IMR-90 (cell line): ENCODE data around the gene IRX1. TPM values are rescaled to one million over a fixed set of nuclear protein-coding genes. Genes with fewer than 3 reads are reported as not detected.

ENCODE experiments used
- ATAC-seq: fragments of 200-7000 bp; cut with Tn5 transposase; 2 replicates; pipeline ENCODE4 v1.9.1; 2020; ENCODE audit warnings: low read depth, mild to moderate bottlenecking, moderate library complexity
- BruUV-seq: library from RNA; stranded (reverse); fragments of 400-500 nt; replicated peaks from 2 replicates; lab custom pipeline; 2021; lab: Mats Ljungman, UMichigan
- CTCF ChIA-PET: fragments of 300-600 bp; formaldehyde crosslinking; extraction: SDS; loops from one replicate; lab custom pipeline; 2021; ENCODE audit warnings: antibody characterized with exemption; lab: Yijun Ruan, JAX
- POLR2A ChIA-PET: fragments of 300-600 bp; sonication (Branson Sonifier 250); formaldehyde crosslinking; loops from one replicate; lab custom pipeline; 2022; ENCODE audit warnings: antibody characterized with exemption; ENCODE audit not compliant: unreplicated experiment; lab: Charles Lee
- DNase-seq: peaks from one replicate; pipeline ENCODE4 v3.0.0; 2013
- H2AFZ ChIP-seq: replicated peaks from 2 replicates; pipeline ENCODE3; 2013; ENCODE audit warnings: low read length, mild to moderate bottlenecking; ENCODE audit not compliant: poor library complexity
- H2AK5ac ChIP-seq: 2 replicates; pipeline ENCODE4 v1.6.1; 2013; ENCODE audit warnings: low read depth, low read length, inconsistent platforms
- H2AK9ac ChIP-seq: replicated peaks from 2 replicates; pipeline ENCODE3; 2013; ENCODE audit warnings: mild to moderate bottlenecking, low read depth, low read length, moderate library complexity; ENCODE audit not compliant: poor library complexity
- H2BK120ac ChIP-seq: 2 replicates; pipeline ENCODE4 v1.6.1; 2013; ENCODE audit warnings: low read depth, low read length, inconsistent platforms
- H2BK15ac ChIP-seq: 3 replicates; pipeline ENCODE4 v1.6.1; 2013; ENCODE audit warnings: low read depth, low read length, inconsistent platforms
- H2BK20ac ChIP-seq: 2 replicates; pipeline ENCODE4 v1.6.1; 2013; ENCODE audit warnings: low read depth, mild to moderate bottlenecking, inconsistent platforms, low read length, moderate library complexity
- H2BK5ac ChIP-seq: 2 replicates; pipeline ENCODE4 v1.6.1; 2013; ENCODE audit warnings: mild to moderate bottlenecking, low read depth, low read length, inconsistent platforms; ENCODE audit not compliant: poor library complexity, severe bottlenecking
- H3K14ac ChIP-seq: replicated peaks from 2 replicates; pipeline ENCODE4 v1.6.1; 2013; ENCODE audit warnings: low read depth, low read length, inconsistent platforms
- H3K18ac ChIP-seq: 2 replicates; pipeline ENCODE4 v1.6.1; 2013; ENCODE audit warnings: low read depth, low read length, control low read depth
- H3K23ac ChIP-seq: 2 replicates; pipeline ENCODE4 v1.6.1; 2013; ENCODE audit warnings: low read depth, low read length, inconsistent platforms
- H3K27ac ChIP-seq: 2 replicates; pipeline ENCODE4 v1.5.1; 2013; ENCODE audit warnings: mild to moderate bottlenecking, control low read depth, low read length; ENCODE audit not compliant: insufficient read depth
- H3K27me3 ChIP-seq: 2 replicates; pipeline ENCODE4 v1.6.1; 2013; ENCODE audit warnings: low read length; ENCODE audit not compliant: control insufficient read depth, insufficient read depth
- H3K36me3 ChIP-seq: 2 replicates; pipeline ENCODE4 v1.6.1; 2013; ENCODE audit warnings: low read length, mixed read lengths; ENCODE audit not compliant: control insufficient read depth, insufficient read depth
- H3K4ac ChIP-seq: 2 replicates; pipeline ENCODE4 v1.6.1; 2013; ENCODE audit warnings: low read depth, low read length, inconsistent platforms
- H3K4me1 ChIP-seq: 2 replicates; pipeline ENCODE4 v1.6.1; 2013; ENCODE audit warnings: low read length, mixed read lengths; ENCODE audit not compliant: control insufficient read depth, insufficient read depth
- H3K4me2 ChIP-seq: 2 replicates; pipeline ENCODE4 v1.6.1; 2013; ENCODE audit warnings: low read depth, mild to moderate bottlenecking, control low read depth, low read length, moderate library complexity
- H3K4me3 ChIP-seq: 2 replicates; pipeline ENCODE4 v1.5.1; 2013; ENCODE audit warnings: low read depth, mild to moderate bottlenecking, control low read depth, low read length, moderate library complexity; ENCODE audit not compliant: insufficient read depth
- H3K56ac ChIP-seq: 2 replicates; pipeline ENCODE4 v1.6.1; 2013; ENCODE audit warnings: low read length, inconsistent platforms; ENCODE audit not compliant: insufficient read depth; ENCODE audit errors: extremely low read depth
- H3K79me1 ChIP-seq, 2 experiments: 2 replicates each; pipeline ENCODE4 v1.6.1; 2013; ENCODE audit warnings: low read length in 2 of 2, inconsistent platforms in 1 of 2, low read depth in 1 of 2
- H3K9ac ChIP-seq: 2 replicates; pipeline ENCODE4 v1.6.1; 2013; ENCODE audit warnings: low read depth, low read length, control low read depth
- H3K9me1 ChIP-seq: 2 replicates; pipeline ENCODE4 v1.6.1; 2013; ENCODE audit warnings: low read length, inconsistent platforms; ENCODE audit not compliant: insufficient read depth
- H3K9me3 ChIP-seq: 2 replicates; pipeline ENCODE4 v1.6.1; 2013; ENCODE audit warnings: low read length; ENCODE audit not compliant: control insufficient read depth, insufficient read depth
- H4K20me1 ChIP-seq: 2 replicates; pipeline ENCODE4 v1.6.1; 2013; ENCODE audit warnings: low read length, inconsistent platforms; ENCODE audit not compliant: insufficient read depth
- H4K5ac ChIP-seq: 2 replicates; pipeline ENCODE4 v1.6.1; 2013; ENCODE audit warnings: mild to moderate bottlenecking, low read depth, low read length, control low read depth
- H4K8ac ChIP-seq, 2 experiments: 2 replicates each; pipeline ENCODE4 v1.6.1; 2013; ENCODE audit warnings: low read depth in 2 of 2, low read length in 2 of 2, control low read depth in 1 of 2, inconsistent platforms in 1 of 2
- H4K91ac ChIP-seq: 2 replicates; pipeline ENCODE4 v1.6.1; 2013; ENCODE audit warnings: low read depth, low read length, inconsistent platforms; ENCODE audit not compliant: insufficient read depth
- BHLHE40 ChIP-seq: fragments of 150-350 bp; IDR thresholded peaks from 2 replicates; pipeline ENCODE4 v1.6.1; 2016; ENCODE audit warnings: mild to moderate bottlenecking, low read depth, low read length
- CEBPB ChIP-seq: IDR thresholded peaks from 2 replicates; pipeline ENCODE4 v1.6.1; 2012; ENCODE audit warnings: low read depth, low read length, improper control_type of control experiment
- ELK1 ChIP-seq: fragments of 150-350 bp; IDR thresholded peaks from 2 replicates; pipeline ENCODE4 v1.6.1; 2016; ENCODE audit warnings: low read depth, mild to moderate bottlenecking, low read length, moderate library complexity, borderline replicate concordance
- FOS ChIP-seq: fragments of 150-350 bp; IDR thresholded peaks from 2 replicates; pipeline ENCODE4 v1.6.1; 2016; ENCODE audit warnings: low read depth, low read length
- MAFK ChIP-seq: IDR thresholded peaks from 2 replicates; pipeline ENCODE4 v1.6.1; 2012; ENCODE audit warnings: low read depth, low read length, improper control_type of control experiment
- MAZ ChIP-seq: IDR thresholded peaks from 2 replicates; pipeline ENCODE4 v1.6.1; 2012; ENCODE audit warnings: low read depth, mild to moderate bottlenecking, low read length, improper control_type of control experiment, moderate library complexity, borderline replicate concordance
- MXI1 ChIP-seq: IDR thresholded peaks from 2 replicates; pipeline ENCODE4 v1.6.1; 2012; ENCODE audit warnings: low read depth, mild to moderate bottlenecking, low read length, moderate library complexity, borderline replicate concordance
- RAD21 ChIP-seq: IDR thresholded peaks from 2 replicates; pipeline ENCODE4 v1.6.1; 2012; ENCODE audit warnings: low read length, improper control_type of control experiment
- RCOR1 ChIP-seq: IDR thresholded peaks from 2 replicates; pipeline ENCODE4 v1.6.1; 2012; ENCODE audit warnings: mild to moderate bottlenecking, low read length, improper control_type of control experiment; ENCODE audit not compliant: insufficient replicate concordance
- SMC3 ChIP-seq: fragments of 150-350 bp; IDR thresholded peaks from 2 replicates; pipeline ENCODE4 v1.6.1; 2016; ENCODE audit warnings: low read depth, mild to moderate bottlenecking, antibody characterized with exemption, low read length, moderate library complexity
- USF2 ChIP-seq: fragments of 150-350 bp; IDR thresholded peaks from 2 replicates; pipeline ENCODE4 v1.6.1; 2017; ENCODE audit warnings: mild to moderate bottlenecking, antibody characterized with exemption, low read length, low read depth
- WGBS, 2 experiments: methylation state at CpG; one replicate each; pipeline versions ENCODE4 v1.1.5 to v1.1.7; 2013; ENCODE audit warnings: missing lambda C conversion rate in 2 of 2; ENCODE audit not compliant: insufficient read length in 1 of 2; ENCODE audit errors: extremely low coverage in 2 of 2; 5-methylcytosine and 5-hydroxymethylcytosine counted together
- dilution Hi-C: fragments of 300-500 bp; cut with HindIII; formaldehyde crosslinking; loops from one replicate; pipeline ENCODE4 v1.14.3; 2018; ENCODE audit warnings: low sequenced_read_pairs; ENCODE audit not compliant: unreplicated experiment
- in situ Hi-C: fragments of 300-500 bp; cut with MboI; formaldehyde crosslinking; loops from 3 replicates; pipeline ENCODE4 v1.14.3; 2019; ENCODE audit warnings: low sequenced_read_pairs, inconsistent platforms, mixed read lengths
- intact Hi-C: fragments of 100-400 bp; cut with micrococcal nuclease; formaldehyde crosslinking; loops from 2 replicates; pipeline ENCODE4 v1.10.0; 2022
- polyA plus RNA-seq, 3 experiments: library from polyadenylated mRNA; depleted of rRNA; stranded (reverse); fragments of >200 nt; gene quantifications; 2 replicates each; pipeline ENCODE4 v1.2.3, GENCODE V29; 2012; ENCODE audit warnings: low replicate concordance in 1 of 3
- total RNA-seq: library from RNA; depleted of rRNA; stranded (reverse); fragments of >200 nt; gene quantifications from 2 replicates; pipeline ENCODE4 v1.2.3, GENCODE V29; 2012
- TF ChIP-seq, protein P1 (sequence below): conservative IDR thresholded peaks from 2 replicates; pipeline ENCODE4 v1.5.1; 2012; ENCODE audit warnings: mild to moderate bottlenecking, low read depth, low read length, improper control_type of control experiment

The IRX1 gene
- total and polyA plus RNA-seq, 2 of the 4 experiments (the other 2 are of a cell fraction), result not detected

GRCh38 chr5:3590967-3591900 is 4.4 kb upstream of the IRX1 start (continued):
- TF ChIP-seq MAFK, result no peak

GRCh38 chr5:3592298-3592697 is 3.3 kb upstream of the IRX1 start:
- dilution Hi-C loops (no loop called here), in situ Hi-C loops (no loop called here), intact Hi-C loops (no loop called here)
- Histone ChIP-seq H2AK5ac (no peak overlapping the region), H2BK5ac (no peak overlapping the region), H3K4me1 (no peaks in the 10 kb centered on the region), H4K5ac (no peak overlapping the region), H2BK20ac (no peak overlapping the region), H3K4me2 (no peak overlapping the region), H3K56ac (no peak overlapping the region), H3K4me3 (no peak overlapping the region), H3K4ac (no peak overlapping the region), H3K14ac (no peak overlapping the region), H3K9ac (no peak overlapping the region), H2BK120ac (no peak overlapping the region), H4K91ac (no peak overlapping the region), H4K8ac (no peak overlapping the region), H2AFZ (no peak overlapping the region), H3K9me1 (no peaks in the 10 kb centered on the region), H2BK15ac (no peak overlapping the region), H3K27me3 (peaks cover 50% of the 10 kb centered on the region), H3K36me3 (no peaks in the 10 kb centered on the region), H2AK9ac (no peak overlapping the region), H3K9me3 (no peaks in the 10 kb centered on the region), H3K79me1 (no peaks in the 10 kb centered on the region), H4K20me1 (no peaks in the 10 kb centered on the region), H3K23ac (no peak overlapping the region), H3K18ac (no peak overlapping the region), H3K27ac (no peak overlapping the region)
- no peak for DNase-seq
- ChIA-PET CTCF (no interaction called here), POLR2A (no interaction called here)
- ATAC-seq, result no peak
- 0% methylated on average over 5 of the region's 22 CpGs; no CpG with 5 or more reads in 1 of the 2 experiments for WGBS, 2 experiments
- no TSS peak for BruUV-seq
- TF ChIP-seq FOS (no peak), MXI1 (no peak), BHLHE40 (no peak), CEBPB (no peak), MAZ (no peak), SMC3 (no peak), USF2 (no peak), MAFK (no peak), ELK1 (no peak), RCOR1 (no peak), RAD21 (no peak)
- TF ChIP-seq, protein P1, sequence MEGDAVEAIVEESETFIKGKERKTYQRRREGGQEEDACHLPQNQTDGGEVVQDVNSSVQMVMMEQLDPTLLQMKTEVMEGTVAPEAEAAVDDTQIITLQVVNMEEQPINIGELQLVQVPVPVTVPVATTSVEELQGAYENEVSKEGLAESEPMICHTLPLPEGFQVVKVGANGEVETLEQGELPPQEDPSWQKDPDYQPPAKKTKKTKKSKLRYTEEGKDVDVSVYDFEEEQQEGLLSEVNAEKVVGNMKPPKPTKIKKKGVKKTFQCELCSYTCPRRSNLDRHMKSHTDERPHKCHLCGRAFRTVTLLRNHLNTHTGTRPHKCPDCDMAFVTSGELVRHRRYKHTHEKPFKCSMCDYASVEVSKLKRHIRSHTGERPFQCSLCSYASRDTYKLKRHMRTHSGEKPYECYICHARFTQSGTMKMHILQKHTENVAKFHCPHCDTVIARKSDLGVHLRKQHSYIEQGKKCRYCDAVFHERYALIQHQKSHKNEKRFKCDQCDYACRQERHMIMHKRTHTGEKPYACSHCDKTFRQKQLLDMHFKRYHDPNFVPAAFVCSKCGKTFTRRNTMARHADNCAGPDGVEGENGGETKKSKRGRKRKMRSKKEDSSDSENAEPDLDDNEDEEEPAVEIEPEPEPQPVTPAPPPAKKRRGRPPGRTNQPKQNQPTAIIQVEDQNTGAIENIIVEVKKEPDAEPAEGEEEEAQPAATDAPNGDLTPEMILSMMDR, result no peak
